HG03108 (cell line): Measurements from ENCODE around the gene TOMM22.

Source experiments
- ATAC-seq: cut with Tn5 transposase; IDR thresholded peaks from one replicate; pipeline ENCODE4 v1.9.1; 2021; ENCODE audit warnings: moderate library complexity; ENCODE audit not compliant: unreplicated experiment

Gene TOMM22

GRCh38 chr22:38715176-38715764, 33.5 kb downstream of the TOMM22 start:
- ATAC-seq, result no peak

GRCh38 chr22:38715852-38716251, 34.1 kb downstream of the TOMM22 start:
- no peak for ATAC-seq

- no peak for ATAC-seq
Observed at GRCh38 chr22:38716271-38716670, 34.5 kb downstream of the TOMM22 start.

DNA sequence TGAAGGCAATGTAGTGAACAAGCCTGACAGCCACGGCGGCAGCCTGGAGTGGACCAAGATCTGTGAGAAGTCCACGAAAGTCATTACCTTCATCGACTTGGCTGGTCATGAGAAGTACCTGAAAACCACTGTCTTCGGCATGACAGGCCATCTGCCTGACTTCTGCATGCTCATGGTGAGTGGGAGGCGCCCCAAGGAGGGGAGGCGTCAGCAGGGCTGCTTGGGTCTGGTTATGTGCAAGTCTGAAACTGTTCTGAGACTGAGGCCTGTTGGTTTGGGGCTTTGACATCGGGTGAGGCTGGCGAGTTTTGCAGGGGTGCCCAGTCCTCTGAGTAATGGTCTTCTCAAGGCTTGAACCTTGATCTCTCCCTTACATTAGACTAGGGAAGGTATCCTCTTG, 35.1 kb downstream of the TOMM22 start:
- ATAC-seq, result no peak

- ATAC-seq, result no peak
Observed at GRCh38 chr22:38717244-38717643, 35.5 kb downstream of the TOMM22 start.

- ATAC-seq, result no peak
Observed at GRCh38 chr22:38718414-38718813, 36.7 kb downstream of the TOMM22 start.

- ATAC-seq, result no peak
Observed at GRCh38 chr22:38719196-38719595, 37.4 kb downstream of the TOMM22 start.

DNA sequence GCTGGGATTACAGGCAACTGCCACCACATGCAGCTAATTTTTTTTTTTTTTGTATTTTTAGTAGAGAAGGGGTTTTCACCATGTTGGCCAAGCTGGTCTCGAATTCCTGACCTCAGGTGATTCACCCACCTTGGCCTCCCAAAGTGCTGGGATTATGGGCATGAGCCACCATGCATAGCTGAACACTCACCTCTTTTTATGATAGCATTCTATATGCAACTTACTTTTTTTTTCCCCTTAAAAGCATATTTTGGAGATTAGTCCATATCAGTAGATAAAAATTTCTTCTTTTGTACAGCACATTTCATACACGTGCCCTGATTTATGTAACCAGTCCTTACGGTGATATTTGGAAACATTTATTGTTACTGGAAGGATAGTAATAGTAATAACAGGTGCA, 38.6 kb downstream of the TOMM22 start:
- ATAC-seq, result no peak

GRCh38 chr22:38721551-38721950, 39.8 kb downstream of the TOMM22 start:
- no peak for ATAC-seq

GRCh38 chr22:38724176-38724575, 42.4 kb downstream of the TOMM22 start:
- no peak for ATAC-seq

DNA sequence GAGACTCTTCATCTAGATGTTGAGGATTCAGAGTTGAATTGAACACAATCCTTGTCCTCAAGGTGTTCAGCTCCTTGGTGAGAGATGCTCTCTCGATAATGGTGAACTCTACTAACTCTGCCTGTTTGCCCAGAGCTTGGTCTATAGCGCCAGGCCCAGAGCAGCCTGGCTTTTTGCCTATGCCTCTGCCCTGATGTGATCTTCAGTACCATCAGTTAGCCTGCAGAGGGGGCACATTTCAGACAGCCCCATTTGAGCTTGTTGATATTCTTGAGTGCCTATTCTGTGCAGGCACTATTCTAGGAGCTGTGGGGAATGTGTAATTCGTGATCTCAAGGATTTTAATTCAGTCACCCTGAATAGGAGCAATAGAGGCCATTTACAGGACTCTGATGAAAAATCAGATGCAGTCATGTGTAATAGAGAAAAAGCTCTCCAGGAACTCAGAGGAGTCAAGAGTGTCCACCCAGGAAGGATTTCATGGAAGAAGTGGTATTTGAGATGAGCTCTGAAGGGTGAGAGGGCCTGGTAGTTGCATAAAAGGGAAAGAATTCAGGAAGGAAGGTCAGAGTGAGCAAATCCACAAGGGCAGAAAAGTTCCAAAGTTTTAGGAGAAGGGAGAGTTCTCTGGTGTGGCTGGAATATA, 43.3 kb downstream of the TOMM22 start:
- ATAC-seq, result no peak

DNA sequence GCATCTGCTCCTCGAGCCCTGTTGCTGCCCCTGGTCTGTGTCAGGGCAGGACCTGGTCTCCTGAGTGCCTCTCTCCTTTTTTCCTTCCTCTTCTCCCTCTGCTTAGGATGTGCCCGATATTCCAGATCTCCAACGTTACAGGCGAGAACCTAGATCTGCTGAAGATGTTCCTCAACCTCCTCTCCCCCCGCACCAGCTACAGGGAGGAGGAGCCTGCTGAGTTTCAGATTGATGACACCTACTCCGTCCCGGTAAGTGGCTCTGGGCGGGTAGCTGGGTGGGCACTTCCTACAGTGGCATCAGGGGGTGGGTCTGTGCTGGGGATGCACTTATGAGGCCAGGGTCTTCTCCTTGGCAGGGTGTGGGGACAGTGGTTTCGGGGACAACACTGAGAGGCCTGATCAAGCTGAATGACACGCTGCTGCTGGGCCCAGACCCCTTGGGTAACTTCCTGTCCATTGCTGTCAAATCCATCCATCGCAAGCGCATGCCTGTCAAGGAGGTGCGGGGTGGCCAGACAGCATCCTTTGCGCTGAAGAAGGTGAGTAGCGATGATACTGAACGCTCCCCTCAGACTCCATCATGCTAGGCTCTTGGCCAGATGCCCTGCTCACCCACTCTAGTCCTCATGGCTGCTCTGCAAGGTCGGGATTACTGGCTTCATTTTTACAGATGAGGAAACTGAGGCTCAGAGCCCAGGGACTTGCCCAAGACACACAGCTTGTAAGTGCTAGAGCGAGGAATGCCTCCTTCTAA, 44.3 kb downstream of the TOMM22 start:
- ATAC-seq, result no peak

- ATAC-seq, result no peak
Observed at GRCh38 chr22:38727123-38727522, 45.4 kb downstream of the TOMM22 start.

DNA sequence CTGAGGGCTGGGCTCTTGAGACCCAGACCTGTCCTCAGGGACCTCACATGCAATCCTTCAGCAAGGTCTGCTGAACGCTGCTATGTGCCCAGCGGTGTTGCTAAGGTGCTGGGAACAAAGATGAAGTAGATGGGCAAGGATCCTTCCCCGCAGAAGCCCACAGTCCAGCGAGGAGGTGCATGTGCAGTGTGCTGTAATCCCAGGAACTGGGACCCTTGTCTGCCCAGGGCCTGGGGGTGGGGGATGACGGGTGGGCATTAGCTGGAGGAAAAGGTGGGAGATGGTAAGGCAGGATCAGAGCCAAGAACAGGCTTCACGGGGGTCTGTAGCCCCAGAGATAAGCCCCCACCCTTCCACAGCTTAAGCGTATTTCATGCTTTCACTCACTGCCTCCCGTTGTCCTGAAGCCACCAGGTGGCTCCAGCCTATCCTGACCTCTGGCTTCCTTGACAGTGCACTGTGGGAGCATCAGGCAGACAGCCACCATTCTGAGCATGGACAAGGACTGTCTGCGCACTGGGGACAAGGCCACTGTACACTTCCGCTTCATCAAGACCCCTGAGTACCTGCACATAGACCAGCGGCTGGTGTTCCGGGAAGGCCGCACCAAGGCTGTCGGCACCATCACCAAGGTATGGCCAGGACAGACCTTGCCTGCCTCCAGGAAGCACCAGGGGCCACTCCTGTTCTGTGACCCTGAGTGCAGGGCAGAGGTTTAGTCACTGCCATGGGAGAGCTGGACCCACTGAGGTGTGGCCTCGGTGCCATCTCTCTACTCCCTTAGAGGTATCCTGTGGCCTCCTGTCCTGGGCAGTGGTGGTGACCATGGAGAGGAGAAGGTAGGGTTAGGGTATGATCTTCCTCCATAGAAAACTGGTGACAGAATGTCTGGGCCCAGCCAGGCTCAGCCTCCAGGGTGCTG, 46.0 kb downstream of the TOMM22 start:
- ATAC-seq, result no peak

GRCh38 chr22:38728871-38729796, 47.4 kb downstream of the TOMM22 start:
- no peak for ATAC-seq

- no peak for ATAC-seq
Observed at GRCh38 chr22:38729946-38730345, 48.2 kb downstream of the TOMM22 start.

DNA sequence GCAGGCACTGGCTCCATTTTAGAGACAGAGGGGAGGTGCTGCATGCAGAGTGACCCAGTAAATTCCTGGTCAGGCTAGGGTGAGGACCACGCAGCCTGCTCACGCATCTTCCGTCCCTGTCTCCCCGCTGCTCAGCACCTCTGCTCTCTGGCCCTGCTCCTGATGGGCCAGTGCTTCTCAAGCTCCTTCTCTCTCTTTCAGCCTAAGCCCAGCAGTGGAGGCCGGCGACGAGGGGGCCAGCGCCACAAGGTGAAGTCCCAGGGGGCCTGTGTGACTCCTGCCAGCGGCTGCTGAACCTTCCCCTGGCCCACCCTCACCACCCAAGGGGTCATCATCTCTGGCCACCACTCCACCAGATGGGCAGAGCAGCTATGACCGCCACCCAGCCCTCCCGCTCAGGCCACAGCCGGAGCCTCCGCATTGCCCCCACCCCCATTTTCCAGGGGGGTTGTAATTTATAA, 48.7 kb downstream of the TOMM22 start:
- ATAC-seq, result no peak

- ATAC-seq, result no peak
Observed at GRCh38 chr22:38731703-38732161, 50.0 kb downstream of the TOMM22 start.

- no peak for ATAC-seq
Observed at GRCh38 chr22:38732251-38732815, 50.6 kb downstream of the TOMM22 start.

DNA sequence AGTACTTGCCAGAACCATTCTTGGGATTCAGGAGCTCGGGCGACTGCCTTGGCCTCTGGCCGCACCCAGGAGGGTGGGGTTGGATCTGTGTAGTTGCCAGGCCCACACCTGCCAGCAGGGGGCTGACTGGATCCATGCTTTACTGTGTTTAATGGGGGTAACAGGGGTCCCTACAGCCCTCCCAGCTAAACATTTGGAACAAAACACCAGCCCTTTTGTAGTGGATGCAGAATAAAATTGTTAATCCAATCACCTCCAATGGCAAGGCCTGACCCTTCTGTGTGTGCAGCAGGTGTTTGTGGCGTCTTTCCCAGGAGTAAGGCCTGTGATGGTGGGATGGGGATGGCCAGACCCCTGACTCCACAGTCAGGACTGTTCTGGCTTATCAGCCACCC, 51.6 kb downstream of the TOMM22 start:
- no peak for ATAC-seq
